ENCODE data around the gene KPNA5. TPM values are rescaled to one million over a fixed set of nuclear protein-coding genes. Genes with fewer than 3 reads are reported as not detected.

KPNA5 gene
- total and polyA plus RNA-seq, 2 of the 13 experiments (the other 11 are each of a cell fraction or from before 2014, with no cell fraction given), result 5.3 to 13.0 TPM

DNA sequence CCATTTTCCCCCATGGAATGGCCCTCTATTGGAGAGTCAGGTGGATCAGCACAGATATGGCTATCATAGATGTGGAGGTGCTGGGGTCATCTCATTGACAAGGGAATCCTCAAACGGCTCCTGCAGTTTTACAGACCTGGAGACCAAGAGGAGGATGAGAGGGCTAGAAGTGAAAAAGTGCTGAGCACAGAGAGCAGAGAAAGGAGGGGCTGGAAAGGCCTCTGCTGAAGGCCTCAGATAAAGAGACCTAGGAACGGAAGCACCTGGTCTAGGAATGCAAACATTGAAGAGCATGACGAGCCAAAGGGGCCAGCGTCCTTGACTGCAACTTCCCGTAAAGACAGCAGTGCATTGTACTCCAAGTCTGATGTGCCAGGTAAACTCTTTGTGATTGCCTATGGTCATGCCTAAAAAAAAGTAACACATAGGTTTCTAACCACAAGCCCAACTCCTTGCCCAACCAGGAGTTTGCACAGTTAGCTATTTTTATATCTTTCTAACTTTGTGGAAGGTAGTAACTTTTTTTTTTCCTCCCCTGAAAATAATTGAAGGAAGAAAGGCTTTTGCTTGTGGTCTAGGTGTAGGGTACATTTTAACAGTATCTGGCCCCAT, 49.5 kb upstream of the KPNA5 start (continued):
- TF ChIP-seq, protein P1, sequence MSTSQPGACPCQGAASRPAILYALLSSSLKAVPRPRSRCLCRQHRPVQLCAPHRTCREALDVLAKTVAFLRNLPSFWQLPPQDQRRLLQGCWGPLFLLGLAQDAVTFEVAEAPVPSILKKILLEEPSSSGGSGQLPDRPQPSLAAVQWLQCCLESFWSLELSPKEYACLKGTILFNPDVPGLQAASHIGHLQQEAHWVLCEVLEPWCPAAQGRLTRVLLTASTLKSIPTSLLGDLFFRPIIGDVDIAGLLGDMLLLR (CRISPR knock-in tag; IDR thresholded peaks at IDR 0.05), result no peak
- TF ChIP-seq ZNF772 (CRISPR knock-in tag; IDR thresholded peaks at IDR 0.05), result peak; percentile 96
- TF ChIP-seq ZNF776 (CRISPR knock-in tag; IDR thresholded peaks at IDR 0.05), result no peak
- TF ChIP-seq ZNF577 (CRISPR knock-in tag; IDR thresholded peaks at IDR 0.05; ENCODE audit: borderline replicate concordance, low read depth), result no peak
- TF ChIP-seq BRCA1 (CRISPR knock-in tag; IDR thresholded peaks at IDR 0.05), result 0 out of 2 replicates have a peak, but pooled peaks have one; percentile 70
- 0 out of 2 replicates have a peak, but pooled peaks have one; percentile 16 for TF ChIP-seq TRIM24 (CRISPR knock-in tag; IDR thresholded peaks at IDR 0.05)
- TF ChIP-seq TMF1 (CRISPR knock-in tag; IDR thresholded peaks at IDR 0.05; ENCODE audit: low read depth), result no peak
- TF ChIP-seq MTF1 (CRISPR knock-in tag; IDR thresholded peaks at IDR 0.05), result no peak
- TF ChIP-seq ZMYM4 (CRISPR knock-in tag; IDR thresholded peaks at IDR 0.05), result peak; percentile 99
- no peak for TF ChIP-seq HCFC1 (IDR thresholded peaks at IDR 0.05; ENCODE audit: low read depth, low read length)
- TF ChIP-seq, protein P2, sequence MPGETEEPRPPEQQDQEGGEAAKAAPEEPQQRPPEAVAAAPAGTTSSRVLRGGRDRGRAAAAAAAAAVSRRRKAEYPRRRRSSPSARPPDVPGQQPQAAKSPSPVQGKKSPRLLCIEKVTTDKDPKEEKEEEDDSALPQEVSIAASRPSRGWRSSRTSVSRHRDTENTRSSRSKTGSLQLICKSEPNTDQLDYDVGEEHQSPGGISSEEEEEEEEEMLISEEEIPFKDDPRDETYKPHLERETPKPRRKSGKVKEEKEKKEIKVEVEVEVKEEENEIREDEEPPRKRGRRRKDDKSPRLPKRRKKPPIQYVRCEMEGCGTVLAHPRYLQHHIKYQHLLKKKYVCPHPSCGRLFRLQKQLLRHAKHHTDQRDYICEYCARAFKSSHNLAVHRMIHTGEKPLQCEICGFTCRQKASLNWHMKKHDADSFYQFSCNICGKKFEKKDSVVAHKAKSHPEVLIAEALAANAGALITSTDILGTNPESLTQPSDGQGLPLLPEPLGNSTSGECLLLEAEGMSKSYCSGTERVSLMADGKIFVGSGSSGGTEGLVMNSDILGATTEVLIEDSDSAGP (CRISPR knock-in tag; IDR thresholded peaks at IDR 0.05; ENCODE audit: borderline replicate concordance), result 0 out of 2 replicates have a peak, but pooled peaks have one; percentile 23
- TF ChIP-seq, protein P3, sequence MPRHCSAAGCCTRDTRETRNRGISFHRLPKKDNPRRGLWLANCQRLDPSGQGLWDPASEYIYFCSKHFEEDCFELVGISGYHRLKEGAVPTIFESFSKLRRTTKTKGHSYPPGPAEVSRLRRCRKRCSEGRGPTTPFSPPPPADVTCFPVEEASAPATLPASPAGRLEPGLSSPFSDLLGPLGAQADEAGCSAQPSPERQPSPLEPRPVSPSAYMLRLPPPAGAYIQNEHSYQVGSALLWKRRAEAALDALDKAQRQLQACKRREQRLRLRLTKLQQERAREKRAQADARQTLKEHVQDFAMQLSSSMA (CRISPR knock-in tag; IDR thresholded peaks at IDR 0.05), result no peak
- TF ChIP-seq SMC3 (IDR thresholded peaks at IDR 0.05; ENCODE audit: low read length), result no peak; the same call in 1 of the 2 replicates
- peak; percentile 71; the same call in 1 of the 2 replicates for TF ChIP-seq MAFG (CRISPR knock-in tag; IDR thresholded peaks at IDR 0.05)
- peak; percentile 69; the same call in 1 of the 2 replicates for TF ChIP-seq ZNF598 (CRISPR knock-in tag; IDR thresholded peaks at IDR 0.05; ENCODE audit: borderline replicate concordance)
- TF ChIP-seq MXI1 (IDR thresholded peaks at IDR 0.05; ENCODE audit: borderline replicate concordance, low read depth, low read length), result peak; percentile 88; the same call in 1 of the 3 replicates
- TF ChIP-seq MYNN (CRISPR knock-in tag; IDR thresholded peaks at IDR 0.05; ENCODE audit: low read depth), result no peak; the same call in 1 of the 2 replicates
- no peak for TF ChIP-seq ZNF234 (CRISPR knock-in tag; conservative IDR thresholded peaks at IDR 0.05)
- peak; percentile 43; the same call in 1 of the 2 replicates for TF ChIP-seq KDM5B (CRISPR knock-in tag; IDR thresholded peaks at IDR 0.05; ENCODE audit: borderline replicate concordance)
- no peak; the same call in 1 of the 2 replicates for TF ChIP-seq NCOR1 (IDR thresholded peaks at IDR 0.05; ENCODE audit: borderline replicate concordance, low read length)
- no peak for TF ChIP-seq DNMT1 (CRISPR knock-in tag; IDR thresholded peaks at IDR 0.05)
- TF ChIP-seq, protein P4, sequence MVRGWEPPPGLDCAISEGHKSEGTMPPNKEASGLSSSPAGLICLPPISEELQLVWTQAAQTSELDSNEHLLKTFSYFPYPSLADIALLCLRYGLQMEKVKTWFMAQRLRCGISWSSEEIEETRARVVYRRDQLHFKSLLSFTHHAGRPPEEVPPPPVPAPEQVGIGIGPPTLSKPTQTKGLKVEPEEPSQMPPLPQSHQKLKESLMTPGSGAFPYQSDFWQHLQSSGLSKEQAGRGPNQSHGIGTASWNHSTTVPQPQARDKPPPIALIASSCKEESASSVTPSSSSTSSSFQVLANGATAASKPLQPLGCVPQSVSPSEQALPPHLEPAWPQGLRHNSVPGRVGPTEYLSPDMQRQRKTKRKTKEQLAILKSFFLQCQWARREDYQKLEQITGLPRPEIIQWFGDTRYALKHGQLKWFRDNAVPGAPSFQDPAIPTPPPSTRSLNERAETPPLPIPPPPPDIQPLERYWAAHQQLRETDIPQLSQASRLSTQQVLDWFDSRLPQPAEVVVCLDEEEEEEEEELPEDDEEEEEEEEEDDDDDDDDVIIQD (CRISPR knock-in tag; IDR thresholded peaks at IDR 0.05; ENCODE audit: low read depth), result peak; percentile 99
- TF ChIP-seq, protein P5, sequence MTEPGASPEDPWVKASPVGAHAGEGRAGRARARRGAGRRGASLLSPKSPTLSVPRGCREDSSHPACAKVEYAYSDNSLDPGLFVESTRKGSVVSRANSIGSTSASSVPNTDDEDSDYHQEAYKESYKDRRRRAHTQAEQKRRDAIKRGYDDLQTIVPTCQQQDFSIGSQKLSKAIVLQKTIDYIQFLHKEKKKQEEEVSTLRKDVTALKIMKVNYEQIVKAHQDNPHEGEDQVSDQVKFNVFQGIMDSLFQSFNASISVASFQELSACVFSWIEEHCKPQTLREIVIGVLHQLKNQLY (CRISPR knock-in tag; IDR thresholded peaks at IDR 0.05), result peak; percentile 92
